Spleen (tissue), 11 donors: ENCODE measurements around the gene LDB2. TPM values are rescaled to one million over a fixed set of nuclear protein-coding genes. Genes with fewer than 3 reads are reported as not detected.
"Not testable (repeated sequence)": the region's sequence is repeated elsewhere in the genome, so short reads cannot be mapped to it uniquely, and the experiment has no call there.

Source experiments
- DNase-seq: peaks from one replicate; pipeline ENCODE4 v3.0.0-alpha.2; 2020
- H3K27ac ChIP-seq, 8 donors: fragments of 200-600 bp; sonication (generic) in 7 of 8; 1 replicate in 4 of 8; 2 replicates in 4 of 8; pipeline versions ENCODE4 v1.5.0 to v1.8.0; 2016 to 2021; ENCODE audit warnings: inconsistent platforms in 4 of 8, mild to moderate bottlenecking in 4 of 8, moderate library complexity in 1 of 8
- H3K27me3 ChIP-seq, 7 donors: fragments of 200-600 bp; sonication (generic) in 6 of 7; replicated peaks in 1 of 7; 1 replicate in 4 of 7; 2 replicates in 3 of 7; pipeline versions ENCODE4 v1.5.0 to v1.8.0; 2016 to 2021; ENCODE audit warnings: inconsistent platforms in 3 of 7, mild to moderate bottlenecking in 1 of 7
- H3K36me3 ChIP-seq, 6 donors: fragments of 200-600 bp; sonication (generic) in 5 of 6; 1 replicate in 4 of 6; 2 replicates in 2 of 6; pipeline versions ENCODE4 v1.5.0 to v1.8.0; 2016 to 2021; ENCODE audit warnings: inconsistent platforms in 2 of 6
- H3K4me1 ChIP-seq, 6 donors: fragments of 200-600 bp; sonication (generic) in 5 of 6; 1 replicate in 3 of 6; 2 replicates in 3 of 6; pipeline versions ENCODE4 v1.5.0 to v1.8.0; 2016 to 2021; ENCODE audit warnings: inconsistent platforms in 3 of 6
- H3K4me3 ChIP-seq, 8 donors: fragments of 200-600 bp; sonication (generic) in 7 of 8; 1 replicate in 4 of 8; 2 replicates in 4 of 8; pipeline versions ENCODE4 v1.5.0 to v1.8.0; 2016 to 2021; ENCODE audit warnings: inconsistent platforms in 4 of 8, mild to moderate bottlenecking in 4 of 8, moderate library complexity in 2 of 8
- H3K9me3 ChIP-seq, 8 donors: fragments of 200-600 bp; sonication (generic) in 7 of 8; 1 replicate in 4 of 8; 2 replicates in 4 of 8; pipeline versions ENCODE4 v1.5.0 to v1.8.0; 2016 to 2021; ENCODE audit warnings: inconsistent platforms in 4 of 8
- CTCF ChIP-seq, 11 experiments: fragments of 200-600 bp in 7 of 11; fragments of 450-650 bp in 4 of 11; sonication (generic) in 4 of 11; IDR thresholded peaks in 8 of 11; conservative IDR thresholded peaks in 3 of 11; 1 replicate in 7 of 11; 2 replicates in 4 of 11; pipeline versions ENCODE4 v1.4.0 to v1.8.0; 2016 to 2021; ENCODE audit warnings: antibody characterized with exemption in 11 of 11, inconsistent platforms in 4 of 11, mild to moderate bottlenecking in 1 of 11
- POLR2A ChIP-seq, 3 donors: fragments of 450-650 bp; IDR thresholded peaks; one replicate each; pipeline ENCODE4 v1.5.1; 2017; ENCODE audit warnings: antibody characterized with exemption in 3 of 3, mild to moderate bottlenecking in 1 of 3
- POLR2AphosphoS5 ChIP-seq, 3 donors: sonication (generic); formaldehyde crosslinking; IDR thresholded peaks; one replicate each; pipeline ENCODE4 v1.5.1; 2017; ENCODE audit warnings: antibody characterized with exemption in 3 of 3
- WGBS, 5 donors: extraction: QIAGEN DNeasy Blood & Tissue Kit in 3 of 5; methylation state at CpG; one replicate each; pipeline versions ENCODE4 v1.1.5 to v1.1.7; 2013 to 2018; 5-methylcytosine and 5-hydroxymethylcytosine counted together
- intact Hi-C: fragments of 100-400 bp; cut with DNase I; formaldehyde crosslinking; loops from one replicate; pipeline ENCODE4 v1.15.0; 2023; ENCODE audit warnings: low total_unique reads
- polyA plus RNA-seq, 3 donors: library from polyadenylated mRNA; stranded (reverse); fragments of 200-250 nt; gene quantifications; one replicate each; pipeline ENCODE4 v1.2.1, GENCODE V29; 2013
- total RNA-seq, 7 donors: library from RNA; depleted of rRNA in 3 of 7; stranded (reverse); fragments of >200 nt in 3 of 7; fragmentation: NEBNext Ultra II Directional in 4 of 7; extraction: Animal tissue kit (Norgen Biotek cat#: 25700) in 4 of 7; gene quantifications; one replicate each; pipeline versions ENCODE4 v1.1.0 to v1.2.1, GENCODE V29; 2016 to 2021
- donor health status: healthy with polysubstance abuse.
- donor health status: DM: no; HTN: no; CAD: no; lungs with moderate emphysema.
- donor health status: DM: no; HTN: no; CAD: no.
- donor health status: Bipolar disorder and iron deficiency.
- donor health status: healthy.
- donor health status: DM: no; HTN: no; CAD: no.
- donor health status: DM: yes; HTN: yes; CAD: no.

The LDB2 gene
- total and polyA plus RNA-seq, 10 donors = 24.1 to 257 (median 142) TPM

- Histone ChIP-seq H3K27me3 (no peaks in the 10 kb centered on the region), H3K4me1 (peaks cover 0 to 11% (median 0%) of the 10 kb centered on the region in 6 donors), H3K4me3 (no peak overlapping the region), H3K9me3 (no peaks in the 10 kb centered on the region), H3K27ac (no peak overlapping the region), H3K36me3 (no peaks in the 10 kb centered on the region)
- no peak for DNase-seq
- intact Hi-C loops = no loop called here
- TF ChIP-seq POLR2AphosphoS5 (IDR thresholded peaks at IDR 0.05) = no peak
- no peak for TF ChIP-seq CTCF (IDR thresholded peaks at IDR 0.05 in 8 of 11, conservative IDR thresholded peaks at IDR 0.05 in 3 of 11)
- no peak for TF ChIP-seq POLR2A (IDR thresholded peaks at IDR 0.05)
- 7 to 23% (median 18%) methylated on average over 1 of the region's 1 CpG for WGBS, 5 donors
Measured at GRCh38 chr4:16641971-16642370, 256.5 kb downstream of the LDB2 start.

GRCh38 chr4:16636912-16637630, 261.4 kb downstream of the LDB2 start:
- DNase-seq = no peak
- H3K9me3 ChIP-seq = peaks cover 0 to 20% (median 13%) of the 10 kb centered on the region in 8 donors
- peaks cover 0 to 9% (median 0%) of the 10 kb centered on the region in 6 donors for H3K4me1 ChIP-seq
- no peaks in the 10 kb centered on the region for H3K36me3 ChIP-seq
- intact Hi-C loops = no loop called here
- H3K27ac ChIP-seq = no peak overlapping the region
- H3K27me3 ChIP-seq = no peaks in the 10 kb centered on the region
- H3K4me3 ChIP-seq = no peak overlapping the region
- TF ChIP-seq CTCF (IDR thresholded peaks at IDR 0.05 in 8 of 11, conservative IDR thresholded peaks at IDR 0.05 in 3 of 11) = no peak
- no peak for TF ChIP-seq POLR2A (IDR thresholded peaks at IDR 0.05)
- WGBS, 5 donors = 70 to 82% (median 80%) methylated on average over 4 of the region's 4 CpGs

GRCh38 chr4:16636304-16636703, 262.1 kb downstream of the LDB2 start:
- intact Hi-C loops = no loop called here
- H3K4me1 ChIP-seq = peaks cover 0 to 1% (median 0%) of the 10 kb centered on the region in 6 donors
- H3K9me3 ChIP-seq = peaks cover 0 to 21% (median 13%) of the 10 kb centered on the region in 8 donors
- H3K36me3 ChIP-seq = no peaks in the 10 kb centered on the region
- no peak overlapping the region for H3K4me3 ChIP-seq
- no peaks in the 10 kb centered on the region for H3K27me3 ChIP-seq
- no peak for DNase-seq
- TF ChIP-seq POLR2AphosphoS5 (IDR thresholded peaks at IDR 0.05) (no peak), POLR2A (IDR thresholded peaks at IDR 0.05) (no peak), CTCF (IDR thresholded peaks at IDR 0.05 in 8 of 11, conservative IDR thresholded peaks at IDR 0.05 in 3 of 11) (no peak)
- H3K27ac ChIP-seq = no peak overlapping the region
- 67 to 98% (median 95%) methylated on average over 2 of the region's 2 CpGs for WGBS, 5 donors

- DNase-seq, H3K4me3 ChIP-seq, H3K27ac ChIP-seq, H3K4me1 ChIP-seq, intact Hi-C loops, H3K27me3 ChIP-seq, H3K36me3 ChIP-seq: not testable (repeated sequence)
- H3K9me3 ChIP-seq = peaks cover 0 to 17% (median 8%) of the 10 kb centered on the region in 8 donors
- WGBS, 5 donors = 75 to 94% (median 81%) methylated on average over 2 of the region's 2 CpGs
Measured at GRCh38 chr4:16629274-16629673, 269.2 kb downstream of the LDB2 start.

- DNase-seq, H3K36me3 ChIP-seq, H3K27ac ChIP-seq, H3K27me3 ChIP-seq, H3K4me3 ChIP-seq, intact Hi-C loops, H3K4me1 ChIP-seq: not testable (repeated sequence)
- H3K9me3 ChIP-seq = peaks cover 0 to 13% (median 4%) of the 10 kb centered on the region in 8 donors
- WGBS, 5 donors = 77 to 100% (median 91%) methylated on average over 1 to 4 of the region's 4 CpGs
Measured at GRCh38 chr4:16628835-16629234, 269.6 kb downstream of the LDB2 start.
